GM12865 (cell line): ENCODE measurements around the gene CD164.
A peak's percentile ranks its signal among the peaks of the same experiment; 100 is the strongest.

Source experiments
- DNase-seq: peaks from one replicate; pipeline ENCODE4 v3.0.0; 2010; ENCODE audit warnings: low read depth
- H3K4me3 ChIP-seq: 2 replicates; pipeline ENCODE4 v1.5.1; 2011; ENCODE audit warnings: mild to moderate bottlenecking, low read depth, low read length, control low read depth
- CTCF ChIP-seq: IDR thresholded peaks from 2 replicates; pipeline ENCODE4 v1.5.1; 2011; ENCODE audit warnings: low read length, control low read depth, low read depth, inconsistent platforms; ENCODE audit not compliant: insufficient read depth; ENCODE audit errors: missing control alignments

The CD164 gene

GRCh38 chr6:109381747-109382575, at the start of gene CD164:
Gene CD164, minus strand, starts transcription at chr6:109382467. Its CDS starts 89 bp downstream, at chr6:109382378.
- no peak for TF ChIP-seq CTCF
- peak; percentile 97 for DNase-seq
- peak within 1 kb of the TSS; percentile 85 for H3K4me3 ChIP-seq

- H3K4me3 ChIP-seq = no peak overlapping the region
Observed at GRCh38 chr6:109429496-109429895, 47.2 kb upstream of the CD164 start.

GRCh38 chr6:109428889-109429477, 46.7 kb upstream of the CD164 start:
- DNase-seq = no peak
- H3K4me3 ChIP-seq = no peak overlapping the region
- TF ChIP-seq CTCF = no peak

More at GRCh38 chr6:109429496-109429895, 47.2 kb upstream of the CD164 start:
- DNase-seq = no peak
- no peak for TF ChIP-seq CTCF

- no peak for DNase-seq
Observed at GRCh38 chr6:109424946-109425345, 42.7 kb upstream of the CD164 start.

GRCh38 chr6:109421184-109421583, 38.9 kb upstream of the CD164 start:
- TF ChIP-seq CTCF = no peak
- no peak for DNase-seq
- no peak overlapping the region for H3K4me3 ChIP-seq

More at GRCh38 chr6:109424946-109425345, 42.7 kb upstream of the CD164 start:
- no peak for TF ChIP-seq CTCF
- H3K4me3 ChIP-seq = no peak overlapping the region

GRCh38 chr6:109420751-109421150, 38.5 kb upstream of the CD164 start:
- no peak for DNase-seq
- TF ChIP-seq CTCF = no peak

More at GRCh38 chr6:109420751-109421150, 38.5 kb upstream of the CD164 start:
- H3K4me3 ChIP-seq = no peak overlapping the region
